ENCODE results near the gene TCL1B.

- no peak for TF ChIP-seq POLR2AphosphoS5 (IDR thresholded peaks at IDR 0.05; ENCODE audit: low read depth, low read length)
- TF ChIP-seq TAF1 (IDR thresholded peaks at IDR 0.05; ENCODE audit: low read depth, low read length): no peak
- no peak for TF ChIP-seq POLR2A (IDR thresholded peaks at IDR 0.05; ENCODE audit: low read depth, low read length)
- TF ChIP-seq SPI1 (IDR thresholded peaks at IDR 0.05; ENCODE audit: low read depth, low read length): no peak
Measured at GRCh38 chr14:95681153-95681552, 5.1 kb upstream of the TCL1B start.

Data from GM12891 (cell line).